Neutrophil (primary cell): ENCODE data around the gene SOAT1.

Experiments used
- H3K27ac ChIP-seq: fragments of 200-600 bp; sonication (generic); 2 replicates; pipeline ENCODE4 v1.5.1; 2016; ENCODE audit warnings: mild to moderate bottlenecking, moderate library complexity
- H3K27me3 ChIP-seq: fragments of 200-600 bp; sonication (generic); 2 replicates; pipeline ENCODE4 v1.6.0; 2016; ENCODE audit warnings: mild to moderate bottlenecking
- H3K36me3 ChIP-seq: fragments of 200-600 bp; sonication (generic); 2 replicates; pipeline ENCODE4 v1.5.1; 2017
- H3K4me1 ChIP-seq, 2 experiments: fragments of 200-600 bp in 1 of 2; sonication (generic) in 1 of 2; 1 replicate in 1 of 2; 2 replicates in 1 of 2; pipeline versions ENCODE4 v1.5.1 to v1.6.1; 2013 to 2016; ENCODE audit warnings: low read depth in 1 of 2, low read length in 1 of 2, mild to moderate bottlenecking in 1 of 2, moderate library complexity in 1 of 2; ENCODE audit not compliant: control insufficient read depth in 1 of 2, insufficient read depth in 1 of 2
- H3K4me3 ChIP-seq, 2 experiments: fragments of 200-600 bp in 1 of 2; sonication (generic) in 1 of 2; 1 replicate in 1 of 2; 2 replicates in 1 of 2; pipeline ENCODE4 v1.5.1; 2013 to 2016; ENCODE audit warnings: low read depth in 1 of 2, low read length in 1 of 2, mild to moderate bottlenecking in 1 of 2, moderate library complexity in 1 of 2
- H3K9me3 ChIP-seq: fragments of 200-600 bp; sonication (generic); 2 replicates; pipeline ENCODE4 v1.5.1; 2016
- TF ChIP-seq, protein P1 (sequence below): fragments of 200-600 bp; sonication (generic); IDR thresholded peaks from 2 replicates; pipeline ENCODE4 v1.5.1; 2016; ENCODE audit warnings: antibody characterized with exemption

Gene SOAT1

DNA sequence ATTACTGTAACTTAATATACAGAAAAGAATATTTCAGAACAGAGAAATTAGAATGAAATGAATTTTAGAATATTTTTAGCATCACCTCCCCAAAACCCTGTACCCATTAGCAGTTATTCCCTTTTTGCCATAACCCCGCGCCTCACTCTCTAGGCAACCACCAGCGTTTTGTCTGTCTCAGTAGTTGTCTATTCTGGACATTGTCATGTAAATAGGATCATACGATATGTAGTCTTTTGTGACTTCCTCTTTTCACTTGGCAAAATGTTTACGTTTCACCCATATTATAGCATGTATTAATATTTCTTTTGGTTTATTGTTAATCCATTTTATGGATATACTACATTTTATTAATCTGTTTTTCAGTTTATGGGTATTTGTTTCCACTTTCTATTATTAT lies 24.9 kb downstream of the SOAT1 start:
- peaks cover 8 to 9% of the 10 kb centered on the region in 2 experiments for H3K4me1 ChIP-seq
- no peaks in the 10 kb centered on the region for H3K36me3 ChIP-seq
- H3K27me3 ChIP-seq: no peaks in the 10 kb centered on the region
- no peak overlapping the region for H3K4me3 ChIP-seq
- no peaks in the 10 kb centered on the region for H3K9me3 ChIP-seq
- TF ChIP-seq, protein P1, sequence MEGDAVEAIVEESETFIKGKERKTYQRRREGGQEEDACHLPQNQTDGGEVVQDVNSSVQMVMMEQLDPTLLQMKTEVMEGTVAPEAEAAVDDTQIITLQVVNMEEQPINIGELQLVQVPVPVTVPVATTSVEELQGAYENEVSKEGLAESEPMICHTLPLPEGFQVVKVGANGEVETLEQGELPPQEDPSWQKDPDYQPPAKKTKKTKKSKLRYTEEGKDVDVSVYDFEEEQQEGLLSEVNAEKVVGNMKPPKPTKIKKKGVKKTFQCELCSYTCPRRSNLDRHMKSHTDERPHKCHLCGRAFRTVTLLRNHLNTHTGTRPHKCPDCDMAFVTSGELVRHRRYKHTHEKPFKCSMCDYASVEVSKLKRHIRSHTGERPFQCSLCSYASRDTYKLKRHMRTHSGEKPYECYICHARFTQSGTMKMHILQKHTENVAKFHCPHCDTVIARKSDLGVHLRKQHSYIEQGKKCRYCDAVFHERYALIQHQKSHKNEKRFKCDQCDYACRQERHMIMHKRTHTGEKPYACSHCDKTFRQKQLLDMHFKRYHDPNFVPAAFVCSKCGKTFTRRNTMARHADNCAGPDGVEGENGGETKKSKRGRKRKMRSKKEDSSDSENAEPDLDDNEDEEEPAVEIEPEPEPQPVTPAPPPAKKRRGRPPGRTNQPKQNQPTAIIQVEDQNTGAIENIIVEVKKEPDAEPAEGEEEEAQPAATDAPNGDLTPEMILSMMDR: no peak
- peak overlapping the region; percentile 17 for H3K27ac ChIP-seq

DNA sequence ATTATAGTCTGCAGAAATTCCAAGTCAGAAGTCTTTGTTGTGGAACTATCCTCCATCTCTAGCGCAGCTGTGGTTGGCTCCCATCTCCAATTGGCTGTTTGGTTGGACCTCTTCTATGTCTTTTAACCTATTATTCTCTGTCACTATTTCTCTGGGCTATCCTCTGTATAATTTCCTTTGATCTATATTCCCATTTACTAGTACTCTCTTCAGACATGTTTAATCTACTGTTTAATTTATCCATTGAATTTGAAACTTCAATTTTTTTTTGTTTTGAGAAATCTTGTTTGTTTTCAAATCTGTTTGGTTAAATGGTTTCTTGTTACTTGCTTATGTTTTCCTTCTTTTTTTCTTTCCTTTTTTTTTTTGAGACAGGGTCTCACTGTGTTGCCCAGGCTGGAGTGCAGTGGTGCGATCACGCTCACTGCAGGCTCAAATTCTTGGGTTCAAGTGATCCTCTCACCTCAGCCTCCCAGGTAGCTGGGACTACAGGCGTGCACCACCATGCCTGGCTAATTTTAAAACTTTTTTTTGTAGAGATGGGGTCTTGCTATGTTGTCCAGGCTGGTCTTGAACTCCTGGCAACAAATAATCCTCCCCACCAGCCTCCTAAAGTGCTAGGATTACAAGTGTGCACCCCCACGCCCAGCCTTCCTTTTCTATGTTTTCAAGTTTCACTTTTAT lies 28.1 kb downstream of the SOAT1 start:
- Histone ChIP-seq H3K4me3 (no peak overlapping the region), H3K27ac (no peak overlapping the region), H3K36me3 (no peaks in the 10 kb centered on the region), H3K9me3 (no peaks in the 10 kb centered on the region), H3K4me1 (peaks cover 21 to 22% of the 10 kb centered on the region in 2 experiments), H3K27me3 (no peaks in the 10 kb centered on the region)
- TF ChIP-seq, protein P1: no peak

DNA sequence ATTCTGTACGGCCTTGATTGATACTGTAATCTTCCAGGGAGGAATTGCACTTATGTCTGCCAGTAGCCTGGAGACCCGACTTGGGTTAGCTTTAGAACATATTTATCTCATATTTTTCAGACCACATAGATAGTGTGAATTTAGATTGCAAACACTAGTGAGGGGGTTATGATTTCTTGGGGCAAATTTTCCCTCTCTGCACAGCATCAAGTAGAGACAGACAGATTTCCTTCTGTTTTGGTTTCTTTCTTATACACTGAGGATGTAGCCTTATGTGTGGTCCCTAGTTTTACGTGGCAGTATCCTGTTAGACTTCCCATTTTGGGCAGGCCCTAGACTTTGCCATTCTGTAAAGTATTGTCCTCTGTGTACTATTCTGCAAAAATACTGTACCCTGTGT lies 29.0 kb downstream of the SOAT1 start:
- Histone ChIP-seq H3K9me3 (no peaks in the 10 kb centered on the region), H3K27ac (no peak overlapping the region)
- TF ChIP-seq, protein P1: no peak

DNA sequence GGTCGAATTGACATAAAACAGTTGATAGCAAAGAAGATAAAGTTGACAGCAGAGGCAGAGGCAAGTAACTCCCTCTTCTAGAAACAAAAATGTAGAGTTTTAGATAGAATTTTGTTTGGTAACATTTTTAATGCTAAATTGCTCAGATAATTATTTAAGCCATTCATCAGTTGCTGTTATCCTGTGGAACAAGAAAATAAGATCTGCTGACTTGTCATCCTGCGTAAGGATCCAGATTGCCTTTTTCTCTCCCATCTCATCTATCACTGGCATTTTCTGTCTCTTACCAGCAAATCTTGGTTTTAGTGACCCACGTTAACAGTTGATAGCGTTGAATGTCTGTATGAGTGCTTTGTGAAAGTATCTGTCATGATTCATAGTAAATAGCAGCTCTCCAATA lies 29.8 kb downstream of the SOAT1 start:
- TF ChIP-seq, protein P1: no peak
- H3K27me3 ChIP-seq: no peaks in the 10 kb centered on the region
- no peaks in the 10 kb centered on the region for H3K9me3 ChIP-seq
- no peak overlapping the region for H3K27ac ChIP-seq
- H3K36me3 ChIP-seq: no peaks in the 10 kb centered on the region
- H3K4me3 ChIP-seq: no peak overlapping the region
- peaks cover 35 to 37% of the 10 kb centered on the region in 2 experiments for H3K4me1 ChIP-seq

More for the DNA sequence above, 29.0 kb downstream of the SOAT1 start:
- Histone ChIP-seq H3K36me3 (no peaks in the 10 kb centered on the region), H3K27me3 (no peaks in the 10 kb centered on the region), H3K4me3 (no peak overlapping the region), H3K4me1 (peaks cover 30 to 31% of the 10 kb centered on the region in 2 experiments)

DNA sequence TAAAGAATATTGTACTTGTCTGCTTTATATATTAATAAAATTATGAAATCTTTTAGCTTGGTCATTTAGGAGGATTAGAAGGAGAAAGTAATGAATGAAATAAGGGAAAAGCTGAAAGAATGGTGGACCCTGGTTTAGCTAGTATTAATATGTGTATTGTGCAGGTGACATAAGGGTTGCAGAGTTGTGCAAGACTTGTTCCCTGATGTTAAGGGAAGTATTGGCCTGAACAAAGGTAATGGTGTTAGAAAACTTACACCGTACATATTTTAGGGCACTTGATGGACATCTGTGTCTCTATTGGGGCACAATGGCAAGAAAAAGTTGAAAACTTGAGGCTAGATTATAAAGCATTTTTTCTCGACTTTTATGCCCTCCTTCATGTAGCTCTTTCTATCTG lies 32.2 kb downstream of the SOAT1 start:
- H3K36me3 ChIP-seq: no peaks in the 10 kb centered on the region
- TF ChIP-seq, protein P1: no peak
- H3K4me1 ChIP-seq: peaks cover 36 to 39% of the 10 kb centered on the region in 2 experiments
- peak overlapping the region in 1 of 2 experiments; percentile 43 for H3K4me3 ChIP-seq
- peak overlapping the region; percentile 60 for H3K27ac ChIP-seq
- H3K27me3 ChIP-seq: no peaks in the 10 kb centered on the region
- H3K9me3 ChIP-seq: no peaks in the 10 kb centered on the region
